ENCODE data around the gene FARS2. TPM values are rescaled to one million over a fixed set of nuclear protein-coding genes. Genes with fewer than 3 reads are reported as not detected.
A peak's percentile ranks its signal among the peaks of the same experiment; 100 is the strongest.

FARS2 gene
- polyA plus RNA-seq, 2 of the 4 experiments (the other 2 are of a cell fraction), result 12.9 to 17.5 TPM

DNA sequence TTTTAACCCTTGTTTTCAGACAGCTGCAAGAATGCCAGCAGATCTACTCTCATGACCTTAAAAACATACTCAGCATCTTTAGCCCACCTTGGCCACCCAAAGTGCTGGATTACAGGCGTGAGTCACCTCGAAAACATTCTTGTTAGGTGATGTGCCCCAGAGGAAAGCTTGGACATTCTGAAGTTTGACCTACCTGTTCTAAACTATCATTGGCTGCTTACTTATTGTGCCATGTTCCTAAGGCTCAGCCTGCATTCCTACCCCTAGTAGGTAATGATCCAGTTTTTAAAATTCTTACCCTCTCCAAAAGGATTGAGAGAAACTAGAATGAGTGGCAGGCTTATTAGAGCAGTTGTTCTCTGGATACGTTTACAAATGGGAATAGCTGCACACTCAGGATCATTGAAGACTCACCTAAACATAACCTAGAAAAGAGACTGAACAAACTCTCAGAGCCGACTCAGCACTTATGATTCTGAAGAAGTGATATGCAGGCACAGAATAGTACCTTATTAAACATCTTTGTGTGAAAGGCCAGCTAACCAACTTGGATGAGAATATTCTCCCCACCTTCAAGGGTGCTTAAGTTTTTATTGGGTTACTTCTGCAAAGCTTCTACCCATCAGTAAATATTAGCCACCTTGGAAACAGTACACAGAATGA, 383.3 kb downstream of the FARS2 start:
- H3K4me2 ChIP-seq, result no peak overlapping the region
- DNase-seq (ENCODE audit: low read depth in 1 of 2, low spot score in 1 of 2), result no peak

DNA sequence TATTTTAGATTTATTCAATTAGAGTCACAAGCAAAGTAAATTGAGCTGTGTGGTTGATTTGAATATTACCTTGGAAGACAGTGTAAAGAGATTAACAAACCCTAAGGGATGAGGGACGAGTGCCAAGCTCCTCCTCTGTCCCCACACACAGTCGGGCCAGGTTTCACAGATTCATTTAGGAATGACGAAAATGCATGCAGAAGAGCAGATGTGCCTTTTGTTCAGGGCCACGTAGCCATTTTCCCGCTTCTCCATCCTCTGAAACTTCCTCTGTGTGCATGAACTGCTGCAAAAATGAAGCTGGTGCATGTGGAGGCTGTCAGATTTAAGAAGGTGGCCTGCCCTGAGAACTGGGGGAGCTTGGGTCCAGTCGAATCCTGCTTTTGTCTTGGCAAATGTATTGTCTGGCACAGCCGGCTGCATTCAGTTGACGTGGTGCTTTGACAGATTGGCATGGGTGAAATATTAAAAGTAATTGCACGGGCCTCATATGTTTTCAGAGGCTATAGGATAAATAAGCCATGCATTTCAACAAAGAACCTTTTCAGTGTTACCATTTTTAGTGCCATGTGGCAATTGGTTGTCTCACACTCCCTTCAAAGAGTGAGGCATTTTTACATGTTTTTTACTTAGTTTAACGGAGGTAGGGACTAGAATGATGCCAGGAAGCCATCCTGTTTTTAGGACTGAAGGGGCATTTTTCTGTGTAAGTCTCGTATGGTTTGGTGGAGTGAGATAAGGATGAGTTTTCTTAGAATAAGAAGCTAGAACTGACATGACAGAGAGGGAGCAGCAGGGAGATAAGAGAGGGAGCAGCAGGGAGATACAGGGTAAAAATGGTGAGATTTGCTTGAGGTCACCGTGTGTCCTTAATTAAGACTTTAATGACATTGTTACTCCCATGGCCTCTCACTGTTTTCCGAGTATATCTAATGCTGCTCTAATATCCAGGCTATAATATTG, 384.3 kb downstream of the FARS2 start:
- Histone ChIP-seq H3K27ac (no peak overlapping the region), H3K4me3 (no peak overlapping the region), H3K4me2 (no peak overlapping the region), H3K4me1 (no peaks in the 10 kb centered on the region), H3K9me3 (peaks cover 3% of the 10 kb centered on the region; the same call in 2 of the 3 replicates)
- ATAC-seq (no peak), DNase-seq (ENCODE audit: low read depth in 1 of 2, low spot score in 1 of 2) (no peak), FAIRE-seq (no peak)
- 83% methylated on average over 13 of the region's 13 CpGs for WGBS (ENCODE audit: missing lambda C conversion rate)
- ChIA-PET POLR2A (no interaction called here), CTCF (interaction anchor here (0.5 kb wide), 1 partner anchor 44 kb away, joined by 3 read pairs; no protein-coding TSS in a partner anchor)
- TF ChIP-seq, protein P1, sequence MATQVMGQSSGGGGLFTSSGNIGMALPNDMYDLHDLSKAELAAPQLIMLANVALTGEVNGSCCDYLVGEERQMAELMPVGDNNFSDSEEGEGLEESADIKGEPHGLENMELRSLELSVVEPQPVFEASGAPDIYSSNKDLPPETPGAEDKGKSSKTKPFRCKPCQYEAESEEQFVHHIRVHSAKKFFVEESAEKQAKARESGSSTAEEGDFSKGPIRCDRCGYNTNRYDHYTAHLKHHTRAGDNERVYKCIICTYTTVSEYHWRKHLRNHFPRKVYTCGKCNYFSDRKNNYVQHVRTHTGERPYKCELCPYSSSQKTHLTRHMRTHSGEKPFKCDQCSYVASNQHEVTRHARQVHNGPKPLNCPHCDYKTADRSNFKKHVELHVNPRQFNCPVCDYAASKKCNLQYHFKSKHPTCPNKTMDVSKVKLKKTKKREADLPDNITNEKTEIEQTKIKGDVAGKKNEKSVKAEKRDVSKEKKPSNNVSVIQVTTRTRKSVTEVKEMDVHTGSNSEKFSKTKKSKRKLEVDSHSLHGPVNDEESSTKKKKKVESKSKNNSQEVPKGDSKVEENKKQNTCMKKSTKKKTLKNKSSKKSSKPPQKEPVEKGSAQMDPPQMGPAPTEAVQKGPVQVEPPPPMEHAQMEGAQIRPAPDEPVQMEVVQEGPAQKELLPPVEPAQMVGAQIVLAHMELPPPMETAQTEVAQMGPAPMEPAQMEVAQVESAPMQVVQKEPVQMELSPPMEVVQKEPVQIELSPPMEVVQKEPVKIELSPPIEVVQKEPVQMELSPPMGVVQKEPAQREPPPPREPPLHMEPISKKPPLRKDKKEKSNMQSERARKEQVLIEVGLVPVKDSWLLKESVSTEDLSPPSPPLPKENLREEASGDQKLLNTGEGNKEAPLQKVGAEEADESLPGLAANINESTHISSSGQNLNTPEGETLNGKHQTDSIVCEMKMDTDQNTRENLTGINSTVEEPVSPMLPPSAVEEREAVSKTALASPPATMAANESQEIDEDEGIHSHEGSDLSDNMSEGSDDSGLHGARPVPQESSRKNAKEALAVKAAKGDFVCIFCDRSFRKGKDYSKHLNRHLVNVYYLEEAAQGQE (IDR thresholded peaks at IDR 0.05), result no peak
- TF ChIP-seq EHF (CRISPR knock-in tag; IDR thresholded peaks at IDR 0.05), result no peak
- TF ChIP-seq EP300 (IDR thresholded peaks at IDR 0.05), result no peak

More for the DNA sequence above, 383.3 kb downstream of the FARS2 start:
- CTCF ChIA-PET, result interaction anchor here (0.5 kb wide), 1 partner anchor 44 kb away, joined by 3 read pairs; no protein-coding TSS in a partner anchor
- WGBS (ENCODE audit: missing lambda C conversion rate), result 88% methylated on average over 4 of the region's 4 CpGs
- Histone ChIP-seq H3K9me3 (peaks cover 8% of the 10 kb centered on the region; the same call in 2 of the 3 replicates), H3K4me1 (no peaks in the 10 kb centered on the region), H3K4me3 (no peak overlapping the region), H3K27ac (no peak overlapping the region)
- POLR2A ChIA-PET, result no interaction called here
- TF ChIP-seq MAFK (IDR thresholded peaks at IDR 0.05; ENCODE audit: partially characterized antibody) (peak; percentile 61), POLR2A (IDR thresholded peaks at IDR 0.05; ENCODE audit: low read length) (no peak)
- no peak for ATAC-seq
- no peak for FAIRE-seq

DNA sequence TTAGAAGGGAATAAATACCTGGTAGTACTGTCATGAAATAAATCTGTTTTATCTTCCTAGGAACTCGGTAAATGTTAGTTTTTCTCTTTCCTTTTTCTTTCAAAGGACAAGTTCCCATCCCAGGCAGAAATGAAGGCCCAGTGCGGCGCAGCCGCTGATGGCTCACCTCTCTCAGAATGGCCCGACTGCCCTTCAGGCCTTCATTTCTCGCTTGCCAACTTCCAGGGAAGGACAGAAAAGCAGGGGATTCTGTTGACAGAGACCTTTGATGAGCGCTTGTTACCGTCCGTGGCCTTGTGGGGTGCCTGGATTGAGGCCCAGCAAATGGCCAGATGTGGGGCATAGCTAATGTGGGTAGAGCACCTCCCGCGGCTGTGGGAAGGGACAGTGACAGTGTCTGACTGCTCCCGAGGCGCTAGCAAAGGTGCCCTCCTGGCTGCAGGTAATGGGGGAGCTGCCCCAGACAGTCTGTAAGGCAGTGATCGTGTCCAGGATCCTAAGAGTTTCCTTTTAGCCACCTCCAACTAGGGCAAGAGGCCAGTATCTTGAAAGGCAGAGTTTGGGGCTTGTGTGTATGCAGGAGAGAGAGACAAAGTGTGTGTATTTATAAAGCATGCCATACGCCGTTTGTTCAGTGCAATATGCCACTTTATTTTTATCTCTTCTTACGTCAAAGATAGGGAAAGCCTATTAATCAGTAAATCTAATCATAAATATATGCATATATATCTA, 391.3 kb downstream of the FARS2 start:
- H3K27ac ChIP-seq, result no peak overlapping the region
- no peak for ATAC-seq
- DNase-seq (ENCODE audit: low read depth in 1 of 2, low spot score in 1 of 2), result no peak
- FAIRE-seq, result no peak
- no peaks in the 10 kb centered on the region for H3K4me1 ChIP-seq
- ChIA-PET CTCF (no interaction called here), POLR2A (no interaction called here)
- H3K4me3 ChIP-seq, result no peak overlapping the region
- H3K9me3 ChIP-seq, result no peaks in the 10 kb centered on the region
- TF ChIP-seq MYC (IDR thresholded peaks at IDR 0.05; ENCODE audit: borderline replicate concordance, low read length) (no peak), CEBPB (IDR thresholded peaks at IDR 0.05) (no peak), HOXB5 (CRISPR knock-in tag; IDR thresholded peaks at IDR 0.05) (no peak), MAFK (IDR thresholded peaks at IDR 0.05; ENCODE audit: partially characterized antibody) (no peak), RAD21 (conservative IDR thresholded peaks at IDR 0.05 in 1 of 2, IDR thresholded peaks at IDR 0.05 in 1 of 2) (no peak)
- TF ChIP-seq, protein P1 (IDR thresholded peaks at IDR 0.05), result no peak
- TF ChIP-seq, protein P2, sequence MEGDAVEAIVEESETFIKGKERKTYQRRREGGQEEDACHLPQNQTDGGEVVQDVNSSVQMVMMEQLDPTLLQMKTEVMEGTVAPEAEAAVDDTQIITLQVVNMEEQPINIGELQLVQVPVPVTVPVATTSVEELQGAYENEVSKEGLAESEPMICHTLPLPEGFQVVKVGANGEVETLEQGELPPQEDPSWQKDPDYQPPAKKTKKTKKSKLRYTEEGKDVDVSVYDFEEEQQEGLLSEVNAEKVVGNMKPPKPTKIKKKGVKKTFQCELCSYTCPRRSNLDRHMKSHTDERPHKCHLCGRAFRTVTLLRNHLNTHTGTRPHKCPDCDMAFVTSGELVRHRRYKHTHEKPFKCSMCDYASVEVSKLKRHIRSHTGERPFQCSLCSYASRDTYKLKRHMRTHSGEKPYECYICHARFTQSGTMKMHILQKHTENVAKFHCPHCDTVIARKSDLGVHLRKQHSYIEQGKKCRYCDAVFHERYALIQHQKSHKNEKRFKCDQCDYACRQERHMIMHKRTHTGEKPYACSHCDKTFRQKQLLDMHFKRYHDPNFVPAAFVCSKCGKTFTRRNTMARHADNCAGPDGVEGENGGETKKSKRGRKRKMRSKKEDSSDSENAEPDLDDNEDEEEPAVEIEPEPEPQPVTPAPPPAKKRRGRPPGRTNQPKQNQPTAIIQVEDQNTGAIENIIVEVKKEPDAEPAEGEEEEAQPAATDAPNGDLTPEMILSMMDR (IDR thresholded peaks at IDR 0.05), result no peak
- TF ChIP-seq, protein P3, sequence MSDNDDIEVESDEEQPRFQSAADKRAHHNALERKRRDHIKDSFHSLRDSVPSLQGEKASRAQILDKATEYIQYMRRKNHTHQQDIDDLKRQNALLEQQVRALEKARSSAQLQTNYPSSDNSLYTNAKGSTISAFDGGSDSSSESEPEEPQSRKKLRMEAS (IDR thresholded peaks at IDR 0.05), result no peak
- no peak overlapping the region for H3K4me2 ChIP-seq
- whole genome bisulfite sequencing (ENCODE audit: missing lambda C conversion rate), result 95% methylated on average over 15 of the region's 17 CpGs

Measured in A549 (cell line).